ENCODE measurements around the gene P2RY2. TPM values are rescaled to one million over a fixed set of nuclear protein-coding genes. Genes with fewer than 3 reads are reported as not detected.
A peak's percentile ranks its signal among the peaks of the same experiment; 100 is the strongest.

Gene P2RY2
- total RNA-seq, 2 experiments from 2014 or later = not detected

DNA sequence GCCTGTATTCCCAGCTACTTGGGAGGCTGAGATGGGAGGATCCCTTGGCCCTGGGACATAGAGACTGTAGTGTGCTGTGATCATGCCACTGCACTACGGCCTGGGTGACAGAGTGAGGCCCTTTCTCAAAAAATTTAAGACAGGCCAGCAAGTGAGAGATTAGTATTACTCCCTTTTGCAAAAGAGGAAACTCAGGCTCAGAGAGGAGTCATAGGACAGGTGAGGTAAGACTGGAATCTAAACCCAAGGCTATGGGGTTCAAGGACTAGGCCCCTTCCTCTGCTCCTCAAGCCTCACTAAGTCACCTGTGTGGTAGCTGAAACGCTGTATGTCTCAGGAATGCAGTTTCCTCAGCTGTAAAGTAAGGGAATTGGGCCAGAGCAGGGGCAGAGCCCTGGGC, 1.6 kb upstream of the P2RY2 start:
- no peak for TF ChIP-seq CTCF (IDR thresholded peaks at IDR 0.05)
- ATAC-seq (ENCODE audit: poor library complexity) (no peak), DNase-seq (no peak)
- H3K27me3 Mint-ChIP-seq = peaks cover 33% of the 10 kb centered on the region
- Histone ChIP-seq H3K36me3 (ENCODE audit: insufficient read depth, low read length) (no peaks in the 10 kb centered on the region), H3K9me3 (ENCODE audit: control insufficient read depth in 1 of 2, insufficient read depth in 1 of 2, low read length in 2 of 2) (peaks cover 0 to 5% of the 10 kb centered on the region in 2 experiments), H3K4me1 (ENCODE audit: insufficient read depth, low read length) (peaks cover 11% of the 10 kb centered on the region), H3K27ac (ENCODE audit: low read depth in 1 of 2, low read length in 2 of 2) (no peak overlapping the region), H3K27me3 (ENCODE audit: control insufficient read depth in 1 of 2, insufficient read depth in 2 of 2, low read length in 2 of 2) (peaks cover 14 to 20% of the 10 kb centered on the region in 2 experiments), H3K4me3 (ENCODE audit: low read length) (no peak overlapping the region)
- no peaks in the 10 kb centered on the region for H3K36me3 Mint-ChIP-seq (ENCODE audit: low read depth)
- H3K4me3 Mint-ChIP-seq = no peak overlapping the region
- ChIA-PET POLR2A (no interaction called here), CTCF (no interaction called here)
- intact Hi-C loops (cut with DNase I, micrococcal nuclease) = no loop called here
- peaks cover 15% of the 10 kb centered on the region for H3K4me1 Mint-ChIP-seq (ENCODE audit: low read depth)
- H3K27ac Mint-ChIP-seq = no peak overlapping the region
- H3K9me3 Mint-ChIP-seq = no peaks in the 10 kb centered on the region

DNA sequence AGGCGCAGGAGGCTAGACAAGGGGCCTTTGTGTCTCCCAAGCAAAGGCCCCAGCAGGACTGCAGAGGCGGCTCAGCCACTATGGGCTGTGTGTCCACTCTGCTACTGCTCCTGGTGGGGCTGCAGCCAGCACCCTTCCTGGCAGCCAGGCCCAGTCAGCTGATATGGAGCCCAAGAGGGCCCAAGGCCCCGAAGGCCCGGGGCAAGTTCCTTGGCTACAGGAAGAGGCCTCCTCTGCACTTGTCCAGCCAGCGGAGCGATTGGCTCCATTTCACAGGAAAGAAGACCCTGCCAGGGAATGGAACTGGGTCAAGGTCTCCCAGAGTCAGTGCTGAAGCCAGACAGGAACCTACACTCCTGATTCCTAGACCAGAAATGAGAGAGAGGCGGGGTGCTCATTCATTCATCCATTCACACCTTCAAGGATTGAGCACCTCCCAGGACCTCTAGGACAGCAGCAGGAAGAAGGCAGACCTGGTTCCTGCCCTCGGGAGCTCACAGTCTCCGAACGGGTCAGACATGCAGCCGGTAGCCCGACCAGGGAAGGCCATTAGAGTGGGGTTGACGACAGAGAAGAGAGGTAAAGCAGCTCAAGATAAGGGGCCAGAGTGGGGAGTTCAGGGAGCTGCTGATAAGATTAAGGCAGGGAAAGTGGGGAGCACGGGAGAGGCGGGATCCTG, 811 bp upstream of the P2RY2 start:
- intact Hi-C loops (cut with DNase I, micrococcal nuclease) = no loop called here
- H3K9me3 Mint-ChIP-seq = no peaks in the 10 kb centered on the region
- H3K27ac Mint-ChIP-seq = no peak overlapping the region
- DNase-seq (no peak), ATAC-seq (ENCODE audit: poor library complexity) (no peak)
- peak overlapping the region; percentile 68 for H3K4me3 Mint-ChIP-seq
- H3K27me3 Mint-ChIP-seq = peaks cover 33% of the 10 kb centered on the region
- Histone ChIP-seq H3K9me3 (ENCODE audit: control insufficient read depth in 1 of 2, insufficient read depth in 1 of 2, low read length in 2 of 2) (peaks cover 0 to 5% of the 10 kb centered on the region in 2 experiments), H3K36me3 (ENCODE audit: insufficient read depth, low read length) (no peaks in the 10 kb centered on the region), H3K27ac (ENCODE audit: low read depth in 1 of 2, low read length in 2 of 2) (no peak overlapping the region), H3K27me3 (ENCODE audit: control insufficient read depth in 1 of 2, insufficient read depth in 2 of 2, low read length in 2 of 2) (peaks cover 14 to 20% of the 10 kb centered on the region in 2 experiments), H3K4me3 (ENCODE audit: low read length) (peak overlapping the region; percentile 3), H3K4me1 (ENCODE audit: insufficient read depth, low read length) (peaks cover 11% of the 10 kb centered on the region)
- H3K36me3 Mint-ChIP-seq (ENCODE audit: low read depth) = no peaks in the 10 kb centered on the region
- TF ChIP-seq CTCF (IDR thresholded peaks at IDR 0.05) = no peak
- peaks cover 15% of the 10 kb centered on the region for H3K4me1 Mint-ChIP-seq (ENCODE audit: low read depth)
- ChIA-PET CTCF (no interaction called here), POLR2A (no interaction called here)

DNA sequence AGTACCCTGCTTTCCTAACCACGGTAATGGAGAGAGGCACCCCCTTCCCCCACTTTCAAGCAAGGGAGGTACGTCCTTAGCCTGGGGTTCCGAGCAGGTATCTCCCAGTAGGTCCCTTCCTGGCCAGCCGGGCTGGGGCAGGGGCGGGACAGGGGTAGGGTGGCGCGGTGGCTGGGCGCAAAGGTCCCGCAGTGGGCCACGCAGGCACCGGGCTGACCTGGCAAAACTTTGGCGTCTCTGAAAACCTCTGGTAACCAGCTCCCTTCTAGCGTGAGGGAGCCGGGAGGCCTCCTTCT, 323 bp upstream of the P2RY2 start:
- Histone ChIP-seq H3K27ac (ENCODE audit: low read depth in 1 of 2, low read length in 2 of 2) (no peak overlapping the region), H3K4me1 (ENCODE audit: insufficient read depth, low read length) (peaks cover 11% of the 10 kb centered on the region), H3K36me3 (ENCODE audit: insufficient read depth, low read length) (no peaks in the 10 kb centered on the region), H3K27me3 (ENCODE audit: control insufficient read depth in 1 of 2, insufficient read depth in 2 of 2, low read length in 2 of 2) (peaks cover 14 to 20% of the 10 kb centered on the region in 2 experiments), H3K9me3 (ENCODE audit: control insufficient read depth in 1 of 2, insufficient read depth in 1 of 2, low read length in 2 of 2) (peaks cover 0 to 5% of the 10 kb centered on the region in 2 experiments), H3K4me3 (ENCODE audit: low read length) (peak overlapping the region; percentile 3)
- DNase-seq (no peak), ATAC-seq (ENCODE audit: poor library complexity) (no peak)
- no peak overlapping the region for H3K27ac Mint-ChIP-seq
- no peak for TF ChIP-seq CTCF (IDR thresholded peaks at IDR 0.05)
- no peaks in the 10 kb centered on the region for H3K9me3 Mint-ChIP-seq
- CTCF ChIA-PET = no interaction called here
- H3K27me3 Mint-ChIP-seq = peaks cover 33% of the 10 kb centered on the region
- H3K4me3 Mint-ChIP-seq = no peak overlapping the region
- intact Hi-C loops (cut with DNase I, micrococcal nuclease) = no loop called here
- POLR2A ChIA-PET = no interaction called here
- H3K4me1 Mint-ChIP-seq (ENCODE audit: low read depth) = peaks cover 15% of the 10 kb centered on the region
- no peaks in the 10 kb centered on the region for H3K36me3 Mint-ChIP-seq (ENCODE audit: low read depth)
